GM12874 (cell line): ENCODE data around the gene RNLS.

Experiments used
- CTCF ChIP-seq: IDR thresholded peaks from 2 replicates; pipeline ENCODE4 v1.5.1; 2011; ENCODE audit warnings: low read depth, mild to moderate bottlenecking, control low read depth, low read length, moderate library complexity; ENCODE audit not compliant: insufficient read depth

Gene RNLS

DNA sequence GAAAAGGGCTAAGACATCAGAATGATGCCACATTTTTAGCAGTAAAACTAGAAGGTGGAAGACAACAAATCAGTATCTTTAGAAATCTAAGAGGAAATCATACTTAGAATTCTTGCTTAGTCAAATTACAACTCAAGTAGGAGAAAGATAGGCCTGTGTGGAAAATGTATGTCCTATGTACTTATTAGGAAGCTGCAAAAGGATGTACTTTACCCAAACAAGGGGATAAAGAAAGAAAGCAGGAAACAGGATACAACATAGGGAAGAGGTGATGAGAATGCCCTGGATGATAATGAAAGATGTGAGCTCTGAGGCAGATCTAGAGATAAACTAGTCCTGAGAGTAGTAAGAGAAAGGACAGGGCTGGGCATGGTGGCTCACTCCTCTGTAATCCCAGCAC is 54.9 kb downstream of the RNLS start:
- no peak for TF ChIP-seq CTCF

GRCh38 chr10:88527245-88527644 is 55.9 kb downstream of the RNLS start:
- no peak for TF ChIP-seq CTCF

- TF ChIP-seq CTCF, result no peak
These were observed 56.5 kb downstream of the RNLS start for GRCh38 chr10:88526501-88527105.

DNA sequence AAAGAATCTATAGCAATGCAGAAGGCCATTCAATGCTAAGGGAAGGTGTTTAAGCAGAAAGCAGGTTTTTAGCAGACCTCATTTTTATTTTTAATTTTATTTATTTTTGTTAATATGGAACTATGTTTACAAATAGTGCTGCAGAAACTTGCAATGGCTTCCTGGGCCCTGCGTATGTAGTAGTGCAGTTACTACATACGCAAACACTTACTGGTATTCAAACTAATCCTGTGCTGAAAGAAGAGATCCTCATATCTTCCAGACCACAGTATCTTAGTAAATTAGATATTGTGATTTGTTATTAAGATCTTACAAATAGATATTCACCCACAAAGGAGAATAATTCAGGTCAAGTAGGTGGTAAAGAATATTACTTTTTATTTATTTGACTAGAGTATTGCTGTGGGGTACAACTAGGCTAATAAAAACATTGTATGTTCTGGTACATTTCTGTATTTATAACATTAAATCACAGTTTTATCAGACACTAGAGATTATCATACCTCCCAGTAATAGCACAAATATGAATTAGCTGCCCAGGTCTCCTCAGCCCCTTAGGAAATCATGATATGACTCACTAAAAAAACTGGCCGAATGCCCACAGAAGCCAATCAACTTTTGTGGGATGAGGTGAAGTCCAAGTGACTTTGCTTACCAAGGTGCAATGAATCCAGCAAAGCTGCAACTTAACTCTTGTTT is 57.6 kb downstream of the RNLS start:
- no peak for TF ChIP-seq CTCF

GRCh38 chr10:88523739-88524400 is 59.2 kb downstream of the RNLS start:
- TF ChIP-seq CTCF, result no peak

- TF ChIP-seq CTCF, result no peak
These were observed 60.4 kb downstream of the RNLS start for GRCh38 chr10:88522715-88523114.

DNA sequence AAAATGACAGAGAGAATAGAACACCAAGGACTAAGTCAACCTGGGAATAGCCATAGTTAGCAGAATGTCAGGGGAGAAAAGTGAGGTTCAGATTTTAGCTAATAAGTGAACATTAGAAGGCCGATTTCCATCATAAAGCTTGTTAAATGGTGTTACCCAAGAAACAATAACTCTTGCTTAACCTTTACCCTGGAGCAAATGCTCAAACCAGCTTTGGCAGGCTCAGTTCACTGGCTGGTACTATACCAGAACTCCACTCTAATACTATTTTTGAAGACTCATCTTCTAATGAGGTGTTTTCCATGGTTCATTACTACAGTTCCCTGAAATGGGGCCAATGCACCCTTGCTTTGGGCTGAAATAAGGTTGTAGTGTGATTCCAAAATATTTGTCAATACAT is 61.3 kb downstream of the RNLS start:
- TF ChIP-seq CTCF, result no peak
